GM23338 (cell line): ENCODE measurements around the gene NCAPD3. TPM values are rescaled to one million over a fixed set of nuclear protein-coding genes. Genes with fewer than 3 reads are reported as not detected.

Experiments
- ATAC-seq: fragments of 200-7000 bp; cut with Tn5 transposase; 3 replicates; pipeline ENCODE4 v1.9.1; 2020
- DNase-seq: peaks from one replicate; pipeline ENCODE4 v3.0.0-alpha.2; 2015; ENCODE audit warnings: low spot score
- H2AFZ ChIP-seq: fragments of 200-600 bp; sonication (generic); 2 replicates; pipeline ENCODE4 v1.8.0; 2016; ENCODE audit warnings: antibody characterized with exemption, mild to moderate bottlenecking, moderate library complexity
- H3F3A ChIP-seq: fragments of 200-600 bp; sonication (generic); replicated peaks from 2 replicates; pipeline ENCODE4 v1.8.0; 2017; ENCODE audit warnings: antibody characterized with exemption, mixed run types, low read depth
- H3K27ac ChIP-seq: fragments of 200-600 bp; sonication (generic); 2 replicates; pipeline ENCODE4 v1.6.1; 2016; ENCODE audit warnings: low read depth
- H3K27me3 ChIP-seq: fragments of 200-600 bp; sonication (generic); 2 replicates; pipeline ENCODE4 v1.8.0; 2016; ENCODE audit warnings: mild to moderate bottlenecking, mixed run types, moderate library complexity; ENCODE audit not compliant: insufficient read depth
- H3K36me3 ChIP-seq: fragments of 200-600 bp; sonication (generic); 2 replicates; pipeline ENCODE4 v1.8.0; 2016; ENCODE audit warnings: mild to moderate bottlenecking; ENCODE audit not compliant: insufficient read depth
- H3K4me1 ChIP-seq: fragments of 200-600 bp; sonication (generic); 2 replicates; pipeline ENCODE4 v1.8.0; 2016; ENCODE audit warnings: mild to moderate bottlenecking, moderate library complexity; ENCODE audit not compliant: insufficient read depth
- H3K4me2 ChIP-seq: fragments of 200-600 bp; sonication (generic); 2 replicates; pipeline ENCODE4 v1.7.1; 2017; ENCODE audit warnings: mixed run types
- H3K4me3 ChIP-seq: fragments of 200-600 bp; sonication (generic); 2 replicates; pipeline ENCODE4 v1.6.1; 2016; ENCODE audit warnings: mixed run types
- H3K79me2 ChIP-seq: fragments of 200-600 bp; sonication (generic); replicated peaks from 2 replicates; pipeline ENCODE4 v1.8.0; 2017; ENCODE audit warnings: mild to moderate bottlenecking; ENCODE audit not compliant: insufficient read depth
- H3K9me2 ChIP-seq: fragments of 200-600 bp; sonication (generic); 2 replicates; pipeline ENCODE4 v1.8.0; 2017; ENCODE audit not compliant: insufficient read depth
- H4K20me1 ChIP-seq: fragments of 200-600 bp; sonication (generic); replicated peaks from 2 replicates; pipeline ENCODE4 v1.8.0; 2017; ENCODE audit warnings: mild to moderate bottlenecking; ENCODE audit not compliant: insufficient read depth
- H3K27ac Mint-ChIP-seq: 2 replicates; pipeline ENCODE4 v1.8.0; 2020; ENCODE audit warnings: inconsistent platforms, mild to moderate bottlenecking, moderate library complexity, mixed read lengths
- H3K27me3 Mint-ChIP-seq: 3 replicates; pipeline ENCODE4 v1.8.0; 2022; ENCODE audit warnings: low read depth, mild to moderate bottlenecking, moderate library complexity, mixed read lengths, inconsistent platforms; ENCODE audit not compliant: insufficient read depth, poor library complexity
- H3K36me3 Mint-ChIP-seq: 3 replicates; pipeline ENCODE4 v1.8.0; 2021; ENCODE audit warnings: low read depth, mild to moderate bottlenecking, inconsistent platforms, moderate library complexity, mixed read lengths
- H3K4me1 Mint-ChIP-seq: 3 replicates; pipeline ENCODE4 v1.8.0; 2020; ENCODE audit warnings: mild to moderate bottlenecking, inconsistent platforms, mixed read lengths
- H3K4me3 Mint-ChIP-seq: 3 replicates; pipeline ENCODE4 v1.8.0; 2021; ENCODE audit warnings: moderate library complexity, mild to moderate bottlenecking, inconsistent platforms, mixed read lengths
- H3K9me3 Mint-ChIP-seq: 3 replicates; pipeline ENCODE4 v1.8.0; 2020; ENCODE audit warnings: moderate library complexity, mild to moderate bottlenecking, inconsistent platforms, mixed read lengths
- CREB1 ChIP-seq: fragments of 250-450 bp; sonication (Bioruptor Pico); IDR thresholded peaks from 2 replicates; pipeline ENCODE4 v1.5.0; 2020; ENCODE audit warnings: low read depth, mild to moderate bottlenecking, moderate library complexity
- CTCF ChIP-seq, 2 experiments: fragments of 200-600 bp in 1 of 2; sonication (generic) in 1 of 2; conservative IDR thresholded peaks; 2 replicates each; pipeline versions ENCODE4 v1.5.1 to v1.6.1; 2016 to 2017; ENCODE audit warnings: antibody characterized with exemption in 2 of 2, low read depth in 2 of 2, mild to moderate bottlenecking in 2 of 2, moderate library complexity in 1 of 2
- ETS1 ChIP-seq: IDR thresholded peaks from 2 replicates; pipeline ENCODE4 v1.6.1; 2016; ENCODE audit warnings: antibody characterized with exemption
- EZH2 ChIP-seq: fragments of 200-600 bp; sonication (generic); IDR thresholded peaks from one replicate; pipeline ENCODE4 v1.8.0; 2017; ENCODE audit warnings: antibody characterized with exemption, mild to moderate bottlenecking, low read depth; ENCODE audit not compliant: unreplicated experiment
- JUNB ChIP-seq: IDR thresholded peaks from one replicate; pipeline ENCODE4 v1.6.1; 2016; ENCODE audit warnings: antibody characterized with exemption; ENCODE audit not compliant: unreplicated experiment
- NANOG ChIP-seq: IDR thresholded peaks from 2 replicates; pipeline ENCODE4 v1.6.1; 2016; ENCODE audit warnings: antibody characterized with exemption, borderline replicate concordance
- POLR2AphosphoS5 ChIP-seq: IDR thresholded peaks from 2 replicates; pipeline ENCODE4 v1.6.1; 2016; ENCODE audit warnings: antibody characterized with exemption, low read depth
- STAT1 ChIP-seq: IDR thresholded peaks from one replicate; pipeline ENCODE4 v1.6.1; 2016; ENCODE audit warnings: antibody characterized with exemption; ENCODE audit not compliant: unreplicated experiment
- ZNF462 ChIP-seq: fragments of 250-450 bp; sonication (Bioruptor Pico); IDR thresholded peaks from 2 replicates; pipeline ENCODE4 v1.5.0; 2020; ENCODE audit warnings: mild to moderate bottlenecking, moderate library complexity
- polyA plus RNA-seq: library from polyadenylated mRNA; unstranded; fragments of >200 nt; fragmentation: Nextera tagmentation; extraction: Ambion mirVana; gene quantifications from 2 replicates; pipeline ENCODE4 v1.2.1, GENCODE V29; 2016
- total RNA-seq: library from RNA; depleted of rRNA; stranded (reverse); fragments of >200 nt; shearing (Covaris generic); gene quantifications from 2 replicates; pipeline ENCODE4 v1.2.3, GENCODE V29; 2014

NCAPD3 gene
- total and polyA plus RNA-seq, 2 experiments from 2014 or later = 37.1 to 49.8 TPM

GRCh38 chr11:134139873-134140331, 83.9 kb downstream of the NCAPD3 start:
- no peak overlapping the region for H3K27ac Mint-ChIP-seq
- H3K27ac ChIP-seq = no peak overlapping the region
- H3K4me1 ChIP-seq = no peaks in the 10 kb centered on the region
- no peaks in the 10 kb centered on the region for H3K27me3 ChIP-seq
- peaks cover 56% of the 10 kb centered on the region for H3K36me3 Mint-ChIP-seq
- H3F3A ChIP-seq = peaks cover 6% of the 10 kb centered on the region; the same call in 1 of the 2 replicates
- H3K79me2 ChIP-seq = 0 out of 2 replicates have a peak, but pooled peaks cover 10% of the 10 kb centered on the region
- no peak overlapping the region for H2AFZ ChIP-seq
- peaks cover 4% of the 10 kb centered on the region; the same call in 1 of the 2 replicates for H4K20me1 ChIP-seq
- H3K9me3 Mint-ChIP-seq = peaks cover 48% of the 10 kb centered on the region
- H3K9me2 ChIP-seq = peaks cover 4% of the 10 kb centered on the region; the same call in 1 of the 2 replicates
- ATAC-seq (peak; percentile 94), DNase-seq (peak; percentile 86)
- no peak overlapping the region for H3K4me3 Mint-ChIP-seq
- H3K27me3 Mint-ChIP-seq = peaks cover 15% of the 10 kb centered on the region
- H3K4me2 ChIP-seq = no peak overlapping the region
- TF ChIP-seq CTCF (conservative IDR thresholded peaks at IDR 0.05; ENCODE audit: low read depth in 2 of 2) (peak; percentile 80 to 89), ETS1 (no peak), EZH2 (no peak)
- 0 out of 2 replicates have a peak, but pooled peaks cover 3% of the 10 kb centered on the region for H3K36me3 ChIP-seq
- H3K4me3 ChIP-seq = no peak overlapping the region
- peaks cover 4% of the 10 kb centered on the region; the same call in 1 of the 3 replicates for H3K4me1 Mint-ChIP-seq

- Histone ChIP-seq H3K79me2 (0 out of 2 replicates have a peak, but pooled peaks cover 10% of the 10 kb centered on the region), H3K36me3 (no peaks in the 10 kb centered on the region), H3K9me2 (peaks cover 4% of the 10 kb centered on the region; the same call in 1 of the 2 replicates), H3K4me2 (no peak overlapping the region), H3K4me1 (no peaks in the 10 kb centered on the region), H3F3A (peaks cover 6% of the 10 kb centered on the region; the same call in 1 of the 2 replicates), H2AFZ (no peak overlapping the region), H4K20me1 (peaks cover 4% of the 10 kb centered on the region; the same call in 1 of the 2 replicates), H3K4me3 (no peak overlapping the region), H3K27me3 (no peaks in the 10 kb centered on the region), H3K27ac (peak overlapping the region; percentile 23; the same call in 1 of the 2 replicates)
- Mint-ChIP-seq H3K9me3 (peaks cover 43% of the 10 kb centered on the region), H3K36me3 (peaks cover 51% of the 10 kb centered on the region), H3K27ac (no peak overlapping the region), H3K4me3 (no peak overlapping the region), H3K27me3 (peaks cover 13% of the 10 kb centered on the region), H3K4me1 (peaks cover 4% of the 10 kb centered on the region; the same call in 1 of the 3 replicates)
- DNase-seq (peak; percentile 18), ATAC-seq (peak; percentile 67)
- no peak for TF ChIP-seq CREB1
- TF ChIP-seq ZNF462 (CRISPR knock-in tag) = no peak
- TF ChIP-seq STAT1 = no peak
- no peak for TF ChIP-seq POLR2AphosphoS5
- TF ChIP-seq NANOG = no peak
- TF ChIP-seq JUNB = no peak
Measured at GRCh38 chr11:134139303-134139872, 84.4 kb downstream of the NCAPD3 start.
